ENCODE results near the gene CA4.

The CA4 gene

DNA sequence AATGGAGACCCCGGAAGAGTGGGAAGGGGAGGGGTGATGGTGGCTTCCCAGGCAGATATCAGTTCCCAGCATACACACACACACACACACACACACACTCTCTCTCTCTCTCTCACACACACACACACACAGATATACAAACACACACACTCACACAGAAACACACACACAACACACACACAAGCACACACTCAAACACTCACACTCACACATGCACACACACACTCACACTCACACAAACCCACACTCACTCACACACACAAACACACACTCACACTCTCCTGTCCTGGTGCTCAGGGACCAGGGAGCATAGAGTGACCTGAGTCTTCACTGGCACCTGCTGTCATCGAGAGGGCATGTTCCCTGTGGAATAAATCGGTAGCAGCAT is 5.6 kb downstream of the CA4 start (continued):
- no peak for TF ChIP-seq ZBTB1 (tag by site-specific recombination; IDR thresholded peaks at IDR 0.05)
- no peak for TF ChIP-seq ZFP3 (tag by site-specific recombination; IDR thresholded peaks at IDR 0.05; ENCODE audit: low read depth)
- no peak for TF ChIP-seq ZNF311 (tag by site-specific recombination; IDR thresholded peaks at IDR 0.05; ENCODE audit: borderline replicate concordance)
- 0 out of 2 replicates have a peak, but pooled peaks have one; percentile 20 for TF ChIP-seq ZBTB17 (tag by site-specific recombination; IDR thresholded peaks at IDR 0.05)
- no peak for TF ChIP-seq SCRT2 (tag by site-specific recombination; IDR thresholded peaks at IDR 0.05)
- 0 out of 2 replicates have a peak, but pooled peaks have one; percentile 36 for TF ChIP-seq PATZ1 (tag by site-specific recombination; IDR thresholded peaks at IDR 0.05)
- no peak for TF ChIP-seq ZBTB11 (tag by site-specific recombination; conservative IDR thresholded peaks at IDR 0.05; ENCODE audit: low read depth)
- TF ChIP-seq ZNF571 (tag by site-specific recombination; IDR thresholded peaks at IDR 0.05): 0 out of 2 replicates have a peak, but pooled peaks have one; percentile 52
- TF ChIP-seq ZNF211 (tag by site-specific recombination; IDR thresholded peaks at IDR 0.05; ENCODE audit: low read depth): no peak
- TF ChIP-seq PRDM6 (tag by site-specific recombination; IDR thresholded peaks at IDR 0.05): no peak
- no peak for TF ChIP-seq ZNF324 (tag by site-specific recombination; IDR thresholded peaks at IDR 0.05)
- no peak for TF ChIP-seq SP7 (tag by site-specific recombination; IDR thresholded peaks at IDR 0.05)
- no peak for TF ChIP-seq ZEB2 (tag by site-specific recombination; IDR thresholded peaks at IDR 0.05)
- TF ChIP-seq YY2 (tag by site-specific recombination; IDR thresholded peaks at IDR 0.05): no peak
- TF ChIP-seq HOXD13 (CRISPR knock-in tag; IDR thresholded peaks at IDR 0.05; ENCODE audit: borderline replicate concordance): no peak
- TF ChIP-seq ZNF776 (tag by site-specific recombination; IDR thresholded peaks at IDR 0.05; ENCODE audit: borderline replicate concordance): peak; percentile 78; the same call in 1 of the 2 replicates
- TF ChIP-seq REPIN1 (tag by site-specific recombination; IDR thresholded peaks at IDR 0.05; ENCODE audit: low read depth): no peak
- TF ChIP-seq TCF7L2 (IDR thresholded peaks at IDR 0.05; ENCODE audit: borderline replicate concordance, low read depth, low read length): no peak
- no peak for TF ChIP-seq ZNF24 (tag by site-specific recombination; IDR thresholded peaks at IDR 0.05)
- TF ChIP-seq OSR2 (tag by site-specific recombination; IDR thresholded peaks at IDR 0.05): no peak
- TF ChIP-seq KLF10 (tag by site-specific recombination; IDR thresholded peaks at IDR 0.05): no peak
- TF ChIP-seq, protein P1, sequence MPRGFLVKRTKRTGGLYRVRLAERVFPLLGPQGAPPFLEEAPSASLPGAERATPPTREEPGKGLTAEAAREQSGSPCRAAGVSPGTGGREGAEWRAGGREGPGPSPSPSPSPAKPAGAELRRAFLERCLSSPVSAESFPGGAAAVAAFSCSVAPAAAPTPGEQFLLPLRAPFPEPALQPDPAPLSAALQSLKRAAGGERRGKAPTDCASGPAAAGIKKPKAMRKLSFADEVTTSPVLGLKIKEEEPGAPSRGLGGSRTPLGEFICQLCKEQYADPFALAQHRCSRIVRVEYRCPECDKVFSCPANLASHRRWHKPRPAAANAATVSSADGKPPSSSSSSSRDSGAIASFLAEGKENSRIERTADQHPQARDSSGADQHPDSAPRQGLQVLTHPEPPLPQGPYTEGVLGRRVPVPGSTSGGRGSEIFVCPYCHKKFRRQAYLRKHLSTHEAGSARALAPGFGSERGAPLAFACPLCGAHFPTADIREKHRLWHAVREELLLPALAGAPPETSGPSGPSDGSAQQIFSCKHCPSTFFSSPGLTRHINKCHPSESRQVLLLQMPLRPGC (tag by site-specific recombination; IDR thresholded peaks at IDR 0.05): no peak
- no peak for TF ChIP-seq ZNF610 (tag by site-specific recombination; IDR thresholded peaks at IDR 0.05; ENCODE audit: borderline replicate concordance)
- no peak for TF ChIP-seq ZNF214 (tag by site-specific recombination; IDR thresholded peaks at IDR 0.05; ENCODE audit: borderline replicate concordance)
- TF ChIP-seq EGR2 (tag by site-specific recombination; IDR thresholded peaks at IDR 0.05; ENCODE audit: low read depth): no peak
- no peak for TF ChIP-seq ZNF416 (tag by site-specific recombination; IDR thresholded peaks at IDR 0.05)
- TF ChIP-seq FEZF1 (tag by site-specific recombination; IDR thresholded peaks at IDR 0.05): no peak
- no peak for TF ChIP-seq TRIM28 (IDR thresholded peaks at IDR 0.05; ENCODE audit: borderline replicate concordance, low read length)
- no peak for TF ChIP-seq ZNF280C (tag by site-specific recombination; IDR thresholded peaks at IDR 0.05)
- no peak for TF ChIP-seq ZSCAN18 (tag by site-specific recombination; IDR thresholded peaks at IDR 0.05)

All from HEK293 (cell line).